ENCODE measurements around the gene TAF8. TPM values are rescaled to one million over a fixed set of nuclear protein-coding genes. Genes with fewer than 3 reads are reported as not detected.

The TAF8 gene
- total RNA-seq, 1 donor from 2014 or later: 17.2 TPM

DNA sequence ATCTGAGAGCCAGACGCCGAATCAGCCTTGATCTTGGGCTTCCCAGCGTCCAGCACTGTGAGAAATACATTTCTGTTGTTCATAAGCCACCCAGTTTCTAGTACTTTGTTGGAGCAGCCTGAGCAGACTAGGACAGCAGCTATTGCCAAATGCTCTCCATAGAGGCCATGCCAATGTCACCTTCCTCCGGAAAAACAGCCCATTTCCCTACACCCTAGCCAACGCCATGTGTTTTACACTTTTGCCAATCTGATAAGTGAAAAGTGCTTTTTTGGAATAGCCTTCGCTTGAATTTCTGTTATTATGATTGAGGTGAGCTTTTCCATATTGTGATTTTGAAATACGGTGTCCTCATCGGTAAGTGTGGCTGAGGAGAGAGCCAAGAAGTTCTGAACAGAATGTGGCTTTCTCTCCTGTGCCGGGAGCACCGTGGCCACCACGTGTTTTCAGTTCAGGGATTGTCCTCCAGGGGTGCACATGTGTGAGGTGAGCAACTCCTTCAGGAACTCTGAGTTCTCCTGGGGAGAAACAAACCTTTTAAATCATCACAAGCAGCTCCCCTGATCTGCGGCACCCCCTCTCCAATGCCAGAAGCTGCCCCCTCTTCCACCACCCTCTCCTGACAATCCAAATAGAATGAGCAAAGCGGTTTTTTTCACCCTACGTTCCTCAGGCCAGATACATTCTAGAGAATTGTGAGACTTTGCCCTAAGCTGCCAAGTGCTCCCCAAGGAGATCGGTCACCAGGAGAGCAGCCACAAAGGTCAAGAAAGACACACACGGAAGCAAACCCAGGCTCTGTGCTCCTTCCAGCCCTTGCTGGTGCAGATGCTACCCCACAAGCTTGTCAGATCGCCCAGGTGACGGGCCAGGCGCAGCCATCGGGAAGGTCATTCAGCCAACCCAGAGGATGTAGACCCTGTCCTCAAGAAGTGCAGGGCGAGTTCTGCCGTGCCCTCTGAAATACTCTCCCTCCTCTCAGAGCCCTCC is 36.0 kb downstream of the TAF8 start:
- H3K27me3 Mint-ChIP-seq (ENCODE audit: low read depth): no peaks in the 10 kb centered on the region
- H3K9me3 Mint-ChIP-seq (ENCODE audit: low read depth): no peaks in the 10 kb centered on the region
- no peak overlapping the region for H3K27ac Mint-ChIP-seq (ENCODE audit: unreplicated experiment)
- peaks cover 7% of the 10 kb centered on the region for H3K4me1 Mint-ChIP-seq (ENCODE audit: low read depth)
- TF ChIP-seq, protein P1, sequence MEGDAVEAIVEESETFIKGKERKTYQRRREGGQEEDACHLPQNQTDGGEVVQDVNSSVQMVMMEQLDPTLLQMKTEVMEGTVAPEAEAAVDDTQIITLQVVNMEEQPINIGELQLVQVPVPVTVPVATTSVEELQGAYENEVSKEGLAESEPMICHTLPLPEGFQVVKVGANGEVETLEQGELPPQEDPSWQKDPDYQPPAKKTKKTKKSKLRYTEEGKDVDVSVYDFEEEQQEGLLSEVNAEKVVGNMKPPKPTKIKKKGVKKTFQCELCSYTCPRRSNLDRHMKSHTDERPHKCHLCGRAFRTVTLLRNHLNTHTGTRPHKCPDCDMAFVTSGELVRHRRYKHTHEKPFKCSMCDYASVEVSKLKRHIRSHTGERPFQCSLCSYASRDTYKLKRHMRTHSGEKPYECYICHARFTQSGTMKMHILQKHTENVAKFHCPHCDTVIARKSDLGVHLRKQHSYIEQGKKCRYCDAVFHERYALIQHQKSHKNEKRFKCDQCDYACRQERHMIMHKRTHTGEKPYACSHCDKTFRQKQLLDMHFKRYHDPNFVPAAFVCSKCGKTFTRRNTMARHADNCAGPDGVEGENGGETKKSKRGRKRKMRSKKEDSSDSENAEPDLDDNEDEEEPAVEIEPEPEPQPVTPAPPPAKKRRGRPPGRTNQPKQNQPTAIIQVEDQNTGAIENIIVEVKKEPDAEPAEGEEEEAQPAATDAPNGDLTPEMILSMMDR (IDR thresholded peaks at IDR 0.05): peak; percentile 45
- H3K36me3 Mint-ChIP-seq (ENCODE audit: low read depth): no peaks in the 10 kb centered on the region
- no peak overlapping the region for H3K4me3 Mint-ChIP-seq (ENCODE audit: unreplicated experiment)
- DNase-seq (ENCODE audit: low spot score): no peak

- no peaks in the 10 kb centered on the region for H3K36me3 Mint-ChIP-seq (ENCODE audit: low read depth)
Measured at GRCh38 chr6:42088101-42088591, 37.8 kb downstream of the TAF8 start.

DNA sequence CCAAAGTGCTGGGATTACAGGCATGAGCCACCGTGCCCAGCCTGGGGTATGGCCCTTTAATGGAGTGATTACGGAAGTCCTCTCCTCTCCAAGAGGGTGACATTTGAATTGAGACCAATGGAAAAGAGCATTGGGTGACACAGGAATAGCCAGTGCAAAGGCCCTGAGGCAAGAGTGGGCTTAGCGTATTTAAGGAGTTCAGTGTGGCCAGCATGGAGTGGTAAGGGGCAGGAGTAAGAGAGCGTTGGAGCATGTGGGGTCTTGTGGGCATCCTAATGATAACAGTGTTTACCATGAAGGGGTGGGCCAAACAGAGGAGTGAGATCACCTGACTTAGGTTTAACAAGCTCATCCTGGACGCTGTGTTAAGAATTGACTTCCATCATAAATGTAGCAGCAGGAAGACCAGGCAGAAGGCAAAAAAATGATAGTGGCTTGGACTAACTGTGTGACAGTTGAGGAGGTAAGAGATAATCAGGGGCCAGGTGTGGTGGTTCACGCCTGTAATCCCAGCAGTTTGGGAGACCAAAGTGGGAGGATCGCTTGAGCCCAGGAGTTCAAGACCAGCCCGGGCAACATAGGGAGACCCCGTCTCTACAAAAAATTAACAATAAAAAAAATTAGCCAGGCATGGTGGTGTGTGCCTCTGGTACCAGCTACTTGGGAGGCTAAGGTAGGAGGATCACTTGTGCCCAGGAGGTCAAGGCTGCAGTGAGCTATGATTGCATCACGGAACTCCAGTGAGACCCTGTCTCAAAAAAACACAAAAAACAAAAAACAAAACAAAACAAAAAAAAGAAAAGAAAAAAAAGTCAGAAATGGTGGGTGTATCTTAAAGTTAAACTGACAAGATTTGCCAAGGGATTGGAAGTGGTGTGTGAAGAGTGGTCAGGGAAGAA is 40.7 kb downstream of the TAF8 start:
- no peak overlapping the region for H3K27ac Mint-ChIP-seq (ENCODE audit: unreplicated experiment)
- DNase-seq (ENCODE audit: low spot score): no peak
- H3K4me3 Mint-ChIP-seq (ENCODE audit: unreplicated experiment): no peak overlapping the region
- TF ChIP-seq, protein P1 (IDR thresholded peaks at IDR 0.05): no peak
- no peaks in the 10 kb centered on the region for H3K9me3 Mint-ChIP-seq (ENCODE audit: low read depth)
- peaks cover 5% of the 10 kb centered on the region for H3K4me1 Mint-ChIP-seq (ENCODE audit: low read depth)
- H3K36me3 Mint-ChIP-seq (ENCODE audit: low read depth): no peaks in the 10 kb centered on the region
- H3K27me3 Mint-ChIP-seq (ENCODE audit: low read depth): peaks cover 4% of the 10 kb centered on the region

More at GRCh38 chr6:42088101-42088591, 37.8 kb downstream of the TAF8 start:
- DNase-seq (ENCODE audit: low spot score): no peak
- H3K9me3 Mint-ChIP-seq (ENCODE audit: low read depth): no peaks in the 10 kb centered on the region
- no peak overlapping the region for H3K27ac Mint-ChIP-seq (ENCODE audit: unreplicated experiment)
- no peaks in the 10 kb centered on the region for H3K27me3 Mint-ChIP-seq (ENCODE audit: low read depth)
- TF ChIP-seq, protein P1 (IDR thresholded peaks at IDR 0.05): no peak
- H3K4me1 Mint-ChIP-seq (ENCODE audit: low read depth): peaks cover 7% of the 10 kb centered on the region
- peak overlapping the region; percentile 3 for H3K4me3 Mint-ChIP-seq (ENCODE audit: unreplicated experiment)

GRCh38 chr6:42091718-42092023 is 41.3 kb downstream of the TAF8 start:
- Mint-ChIP-seq H3K4me3 (ENCODE audit: unreplicated experiment) (no peak overlapping the region), H3K4me1 (ENCODE audit: low read depth) (peaks cover 5% of the 10 kb centered on the region), H3K27ac (ENCODE audit: unreplicated experiment) (no peak overlapping the region), H3K27me3 (ENCODE audit: low read depth) (peaks cover 4% of the 10 kb centered on the region), H3K36me3 (ENCODE audit: low read depth) (no peaks in the 10 kb centered on the region), H3K9me3 (ENCODE audit: low read depth) (no peaks in the 10 kb centered on the region)
- TF ChIP-seq, protein P1 (IDR thresholded peaks at IDR 0.05): no peak
- no peak for DNase-seq (ENCODE audit: low spot score)
